Measurements from ENCODE around the gene LCE1E.

Gene LCE1E

GRCh38 chr1:152757747-152758146, 28.3 kb upstream of the LCE1E start, which contains the start of gene KPRP:
Gene KPRP, plus strand, starts transcription at chr1:152758025. Its CDS starts 1,564 bp downstream, at chr1:152759589.
- in situ Hi-C loops (cut with HindIII; ENCODE audit: low pct_ligation_motif_present, low sequenced_read_pairs), result no loop called here
- Histone ChIP-seq H3K36me3 (replicated peaks) (no peaks in the 10 kb centered on the region), H3K4me3 (ENCODE audit: low read depth, low read length) (no peak within 1 kb of the TSS), H3K27ac (no peak within 1 kb of the TSS), H3K27me3 (replicated peaks) (no peaks in the 10 kb centered on the region)
- TF ChIP-seq CTCF (IDR thresholded peaks at IDR 0.05; ENCODE audit: low read depth, low read length, missing control alignments), result no peak
- DNase-seq, result no peak

DNA sequence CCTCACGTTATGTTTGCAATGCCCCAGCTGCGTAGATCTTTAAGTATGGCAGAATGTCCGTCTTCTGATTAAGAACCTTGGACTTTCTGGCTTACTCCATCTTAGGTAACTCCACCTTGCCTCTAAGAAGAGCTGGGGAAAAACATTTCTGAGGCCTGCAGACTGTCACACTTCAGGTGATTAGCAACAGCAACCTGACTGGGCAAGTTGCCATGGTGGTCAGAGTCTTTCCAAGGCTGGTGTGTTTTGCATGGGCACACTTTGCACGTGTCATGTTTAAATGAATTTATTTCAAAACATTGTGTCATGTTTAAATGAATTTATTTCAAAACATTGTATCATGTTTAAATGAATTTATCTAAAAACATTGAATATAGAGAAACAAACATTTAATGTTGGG, 27.4 kb upstream of the LCE1E start:
- no peaks in the 10 kb centered on the region for H3K27me3 ChIP-seq (replicated peaks)
- no peak overlapping the region for H3K27ac ChIP-seq
- in situ Hi-C loops (cut with HindIII; ENCODE audit: low pct_ligation_motif_present, low sequenced_read_pairs), result no loop called here
- TF ChIP-seq CTCF (IDR thresholded peaks at IDR 0.05; ENCODE audit: low read depth, low read length, missing control alignments), result no peak
- H3K36me3 ChIP-seq (replicated peaks), result no peaks in the 10 kb centered on the region
- no peak for DNase-seq
- H3K4me3 ChIP-seq (ENCODE audit: low read depth, low read length), result no peak overlapping the region

GRCh38 chr1:152759453-152760173, 26.4 kb upstream of the LCE1E start:
- no peak for TF ChIP-seq CTCF (IDR thresholded peaks at IDR 0.05; ENCODE audit: low read depth, low read length, missing control alignments)

DNA sequence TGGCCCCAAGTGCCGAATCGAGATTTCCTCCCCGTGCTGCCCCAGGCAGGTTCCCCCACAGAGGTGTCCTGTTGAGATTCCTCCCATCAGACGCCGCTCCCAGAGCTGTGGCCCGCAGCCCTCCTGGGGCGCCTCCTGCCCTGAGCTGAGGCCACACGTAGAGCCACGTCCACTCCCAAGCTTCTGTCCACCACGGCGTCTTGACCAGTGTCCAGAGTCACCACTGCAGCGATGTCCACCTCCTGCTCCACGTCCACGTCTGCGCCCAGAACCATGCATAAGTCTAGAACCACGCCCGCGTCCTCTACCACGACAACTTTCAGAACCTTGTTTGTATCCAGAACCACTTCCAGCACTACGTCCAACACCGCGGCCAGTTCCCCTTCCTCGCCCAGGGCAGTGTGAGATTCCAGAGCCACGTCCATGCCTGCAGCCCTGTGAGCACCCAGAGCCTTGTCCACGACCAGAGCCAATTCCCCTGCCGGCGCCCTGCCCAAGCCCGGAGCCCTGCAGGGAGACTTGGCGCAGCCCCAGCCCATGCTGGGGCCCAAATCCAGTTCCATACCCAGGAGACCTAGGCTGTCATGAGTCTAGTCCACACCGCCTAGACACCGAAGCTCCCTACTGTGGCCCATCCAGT, 25.4 kb upstream of the LCE1E start:
- no peak for TF ChIP-seq CTCF (IDR thresholded peaks at IDR 0.05; ENCODE audit: low read depth, low read length, missing control alignments)
- in situ Hi-C loops (cut with HindIII; ENCODE audit: low pct_ligation_motif_present, low sequenced_read_pairs), result no loop called here
- DNase-seq, result no peak
- H3K4me3 ChIP-seq (ENCODE audit: low read depth, low read length), result no peak overlapping the region
- no peaks in the 10 kb centered on the region for H3K36me3 ChIP-seq (replicated peaks)
- H3K27me3 ChIP-seq (replicated peaks), result no peaks in the 10 kb centered on the region
- no peak overlapping the region for H3K27ac ChIP-seq

More at GRCh38 chr1:152759453-152760173, 26.4 kb upstream of the LCE1E start:
- Histone ChIP-seq H3K36me3 (replicated peaks) (no peaks in the 10 kb centered on the region), H3K27me3 (replicated peaks) (no peaks in the 10 kb centered on the region), H3K27ac (no peak overlapping the region), H3K4me3 (ENCODE audit: low read depth, low read length) (no peak overlapping the region)
- in situ Hi-C loops (cut with HindIII; ENCODE audit: low pct_ligation_motif_present, low sequenced_read_pairs), result no loop called here
- DNase-seq, result no peak

DNA sequence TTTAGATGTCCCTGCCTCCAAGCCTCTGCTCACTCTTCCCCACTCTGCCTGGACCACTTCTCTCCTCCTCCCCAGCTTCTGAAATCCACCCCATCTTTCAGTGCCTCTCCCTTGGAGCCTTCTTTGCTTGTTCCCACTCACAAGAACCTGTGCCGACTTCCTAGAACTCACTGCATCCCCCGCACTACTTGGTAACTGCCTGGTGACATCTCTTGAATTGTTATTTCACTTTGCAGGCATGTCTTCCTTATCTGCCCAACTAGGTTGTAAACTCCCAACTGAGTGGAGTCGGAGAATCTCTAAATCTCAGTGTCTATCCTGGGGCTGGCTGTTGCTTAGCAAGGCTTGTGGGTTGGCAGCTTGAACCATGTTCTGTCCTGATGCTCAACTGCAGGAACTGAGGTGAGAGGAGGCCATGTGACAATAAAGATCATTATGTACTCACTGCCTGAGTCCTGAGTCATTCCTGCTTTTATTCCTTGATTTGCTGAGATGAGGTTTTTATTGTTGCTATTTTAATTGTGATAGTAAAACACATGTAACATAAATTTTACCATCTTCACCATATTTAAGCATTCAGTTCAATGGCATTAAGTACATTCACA, 24.3 kb upstream of the LCE1E start:
- no peaks in the 10 kb centered on the region for H3K36me3 ChIP-seq (replicated peaks)
- TF ChIP-seq CTCF (IDR thresholded peaks at IDR 0.05; ENCODE audit: low read depth, low read length, missing control alignments), result no peak
- H3K27ac ChIP-seq, result no peak overlapping the region
- in situ Hi-C loops (cut with HindIII; ENCODE audit: low pct_ligation_motif_present, low sequenced_read_pairs), result no loop called here
- H3K27me3 ChIP-seq (replicated peaks), result no peaks in the 10 kb centered on the region
- no peak for DNase-seq
- no peak overlapping the region for H3K4me3 ChIP-seq (ENCODE audit: low read depth, low read length)

Measured in brain microvascular endothelial cell (primary cell).